Gastrocnemius medialis (tissue), 4 donors: Measurements from ENCODE around the gene INPP5J. TPM values are rescaled to one million over a fixed set of nuclear protein-coding genes. Genes with fewer than 3 reads are reported as not detected.
A peak's percentile ranks its signal among the peaks of the same experiment; 100 is the strongest.

Source experiments
- ATAC-seq, 2 donors: fragments of 150-250 bp; one replicate each; pipeline ENCODE4 v1.9.1; 2016
- DNase-seq, 2 donors: peaks; one replicate each; pipeline ENCODE4 v3.0.0-alpha.2; 2019
- H3K27ac ChIP-seq, 4 donors: fragments of 200-600 bp; sonication (generic); 1 replicate in 1 of 4; 2 replicates in 3 of 4; pipeline ENCODE4 v1.5.1; 2016 to 2018; ENCODE audit warnings: mild to moderate bottlenecking in 2 of 4, moderate library complexity in 1 of 4
- H3K27me3 ChIP-seq, 3 donors: fragments of 200-600 bp; sonication (generic) in 2 of 3; 1 replicate in 1 of 3; 2 replicates in 2 of 3; pipeline versions ENCODE4 v1.5.1 to v1.6.0; 2016 to 2019; ENCODE audit warnings: mild to moderate bottlenecking in 1 of 3, moderate library complexity in 1 of 3
- H3K36me3 ChIP-seq, 2 donors: fragments of 200-600 bp; sonication (generic) in 1 of 2; one replicate each; pipeline ENCODE4 v1.5.1; 2017 to 2018
- H3K4me1 ChIP-seq, 2 donors: fragments of 200-600 bp; sonication (generic) in 1 of 2; one replicate each; pipeline ENCODE4 v1.5.1; 2016 to 2017; ENCODE audit warnings: mild to moderate bottlenecking in 2 of 2
- H3K4me3 ChIP-seq, 4 donors: fragments of 200-600 bp; sonication (generic) in 3 of 4; 1 replicate in 1 of 4; 2 replicates in 3 of 4; pipeline ENCODE4 v1.5.1; 2016 to 2019; ENCODE audit warnings: mild to moderate bottlenecking in 2 of 4
- H3K9me3 ChIP-seq, 3 donors: fragments of 200-600 bp; sonication (generic) in 2 of 3; 1 replicate in 1 of 3; 2 replicates in 2 of 3; pipeline ENCODE4 v1.5.1; 2016 to 2019
- CTCF ChIP-seq, 5 experiments: fragments of 450-650 bp in 3 of 5; fragments of 200-600 bp in 2 of 5; sonication (generic) in 2 of 5; IDR thresholded peaks in 4 of 5; conservative IDR thresholded peaks in 1 of 5; 1 replicate in 4 of 5; 2 replicates in 1 of 5; pipeline ENCODE4 v1.5.1; 2016 to 2019; ENCODE audit warnings: antibody characterized with exemption in 5 of 5, mild to moderate bottlenecking in 3 of 5, moderate library complexity in 3 of 5
- POLR2A ChIP-seq, 2 donors: fragments of 450-650 bp; IDR thresholded peaks; one replicate each; pipeline ENCODE4 v1.6.1; 2017; ENCODE audit warnings: antibody characterized with exemption in 2 of 2, mild to moderate bottlenecking in 2 of 2, moderate library complexity in 2 of 2
- in situ Hi-C, 4 donors: fragments of 200-750 bp; cut with MboI; loops; one replicate each; pipeline versions ENCODE4 v1.15.0 to v1.8.0; 2017; ENCODE audit warnings: low sequenced_read_pairs in 4 of 4
- intact Hi-C: fragments of 100-400 bp; cut with DNase I; formaldehyde crosslinking; loops from one replicate; pipeline ENCODE4 v1.15.1; 2023; ENCODE audit warnings: low total_unique reads
- total RNA-seq, 4 donors: library from RNA; depleted of rRNA; stranded (reverse); fragments of >200 nt; gene quantifications; one replicate each; pipeline versions ENCODE4 v1.1.0 to v1.2.3, GENCODE V29; 2016

INPP5J gene
- total RNA-seq, 4 donors from 2014 or later, result 0.15 to 0.33 (median 0.28) TPM

- H3K4me3 ChIP-seq, result peak overlapping the region; percentile 34 to 44 (median 40)
- TF ChIP-seq CTCF (IDR thresholded peaks at IDR 0.05 in 4 of 5, conservative IDR thresholded peaks at IDR 0.05 in 1 of 5) (no peak), POLR2A (IDR thresholded peaks at IDR 0.05) (no peak)
- H3K27ac ChIP-seq, result peak overlapping the region in 2 of 4 donors; percentile 60 to 73
- H3K4me1 ChIP-seq, result peaks cover 24 to 30% of the 10 kb centered on the region in 2 donors
- ATAC-seq (no peak), DNase-seq (no peak)
- intact Hi-C loops, result no loop called here
- no peaks in the 10 kb centered on the region for H3K36me3 ChIP-seq
- no peaks in the 10 kb centered on the region for H3K9me3 ChIP-seq
- no peaks in the 10 kb centered on the region for H3K27me3 ChIP-seq
- in situ Hi-C loops, result no loop called here
These were observed 481 bp downstream of the INPP5J start for GRCh38 chr22:31123292-31123602.

- in situ Hi-C loops, result no loop called here
- ATAC-seq (no peak), DNase-seq (no peak)
- intact Hi-C loops, result no loop called here
- Histone ChIP-seq H3K4me3 (no peak overlapping the region), H3K36me3 (no peaks in the 10 kb centered on the region), H3K9me3 (no peaks in the 10 kb centered on the region), H3K27ac (no peak overlapping the region), H3K27me3 (no peaks in the 10 kb centered on the region), H3K4me1 (peaks cover 16 to 21% of the 10 kb centered on the region in 2 donors)
- TF ChIP-seq POLR2A (IDR thresholded peaks at IDR 0.05) (no peak), CTCF (IDR thresholded peaks at IDR 0.05 in 4 of 5, conservative IDR thresholded peaks at IDR 0.05 in 1 of 5) (no peak)
These were observed 1.5 kb downstream of the INPP5J start for GRCh38 chr22:31124290-31124689.

DNA sequence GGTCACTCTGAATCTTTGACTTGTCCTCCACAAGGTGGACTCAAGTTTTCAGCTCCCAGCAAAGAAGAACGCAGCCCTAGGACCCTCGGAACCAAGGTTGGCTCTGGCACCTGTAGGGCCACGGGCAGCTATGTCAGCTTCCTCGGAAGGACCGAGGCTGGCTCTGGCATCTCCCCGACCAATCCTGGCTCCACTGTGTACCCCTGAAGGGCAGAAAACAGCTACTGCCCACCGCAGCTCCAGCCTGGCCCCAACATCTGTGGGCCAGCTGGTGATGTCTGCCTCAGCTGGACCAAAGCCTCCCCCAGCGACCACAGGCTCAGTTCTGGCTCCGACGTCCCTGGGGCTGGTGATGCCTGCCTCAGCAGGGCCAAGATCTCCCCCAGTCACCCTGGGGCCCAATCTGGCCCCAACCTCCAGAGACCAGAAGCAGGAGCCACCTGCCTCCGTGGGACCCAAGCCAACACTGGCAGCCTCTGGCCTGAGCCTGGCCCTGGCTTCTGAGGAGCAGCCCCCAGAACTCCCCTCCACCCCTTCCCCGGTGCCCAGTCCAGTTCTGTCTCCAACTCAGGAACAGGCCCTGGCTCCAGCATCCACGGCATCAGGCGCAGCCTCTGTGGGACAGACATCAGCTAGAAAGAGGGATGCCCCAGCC lies 2.2 kb downstream of the INPP5J start:
- TF ChIP-seq POLR2A (IDR thresholded peaks at IDR 0.05) (no peak), CTCF (IDR thresholded peaks at IDR 0.05 in 4 of 5, conservative IDR thresholded peaks at IDR 0.05 in 1 of 5) (no peak)
- Histone ChIP-seq H3K27ac (no peak overlapping the region), H3K27me3 (no peaks in the 10 kb centered on the region), H3K4me1 (peaks cover 16% of the 10 kb centered on the region in 2 donors), H3K9me3 (no peaks in the 10 kb centered on the region), H3K4me3 (no peak overlapping the region), H3K36me3 (no peaks in the 10 kb centered on the region)
- in situ Hi-C loops, result loop anchor here in 1 of 4 donors (25.0 kb wide), 1 partner anchor 363 kb away; no protein-coding TSS in a partner anchor
- ATAC-seq (no peak), DNase-seq (no peak)
- intact Hi-C loops, result no loop called here

DNA sequence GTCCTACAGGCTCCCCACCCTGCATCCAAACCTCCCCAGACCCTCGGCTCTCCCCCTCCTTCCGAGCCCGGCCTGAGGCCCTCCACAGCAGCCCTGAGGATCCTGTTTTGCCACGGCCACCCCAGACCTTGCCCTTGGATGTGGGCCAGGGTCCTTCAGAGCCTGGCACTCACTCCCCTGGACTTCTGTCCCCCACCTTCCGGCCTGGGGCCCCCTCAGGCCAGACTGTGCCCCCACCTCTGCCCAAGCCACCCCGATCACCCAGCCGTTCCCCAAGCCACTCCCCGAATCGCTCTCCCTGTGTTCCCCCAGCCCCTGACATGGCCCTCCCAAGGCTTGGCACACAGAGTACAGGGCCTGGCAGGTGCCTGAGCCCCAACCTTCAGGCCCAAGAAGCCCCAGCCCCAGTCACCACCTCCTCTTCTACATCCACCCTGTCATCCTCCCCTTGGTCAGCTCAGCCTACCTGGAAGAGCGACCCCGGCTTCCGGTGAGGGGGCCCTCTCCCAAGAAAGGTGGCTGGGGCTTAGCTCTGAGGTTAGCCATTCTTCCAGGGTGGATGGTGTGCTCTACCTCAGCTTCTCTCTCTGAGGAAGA lies 2.9 kb downstream of the INPP5J start:
- ATAC-seq (no peak), DNase-seq (no peak)
- intact Hi-C loops (no loop called here), in situ Hi-C loops (loop anchor here in 1 of 4 donors (25.0 kb wide), 1 partner anchor 363 kb away; no protein-coding TSS in a partner anchor)
- H3K9me3 ChIP-seq, result no peaks in the 10 kb centered on the region
- H3K36me3 ChIP-seq, result no peaks in the 10 kb centered on the region
- peaks cover 16% of the 10 kb centered on the region in 2 donors for H3K4me1 ChIP-seq
- no peak overlapping the region for H3K27ac ChIP-seq
- H3K27me3 ChIP-seq, result no peaks in the 10 kb centered on the region
- H3K4me3 ChIP-seq, result no peak overlapping the region
- TF ChIP-seq POLR2A (IDR thresholded peaks at IDR 0.05), result no peak
- TF ChIP-seq CTCF (IDR thresholded peaks at IDR 0.05 in 4 of 5, conservative IDR thresholded peaks at IDR 0.05 in 1 of 5), result no peak
